Panc1 (cell line): ENCODE results near the gene SART3. TPM values are rescaled to one million over a fixed set of nuclear protein-coding genes. Genes with fewer than 3 reads are reported as not detected.
A peak's percentile ranks its signal among the peaks of the same experiment; 100 is the strongest.

Experiments
- ATAC-seq: fragments of 200-7000 bp; cut with Tn5 transposase; 2 replicates; pipeline ENCODE4 v1.9.1; 2020; ENCODE audit warnings: mild to moderate bottlenecking, moderate library complexity
- Bru-seq: library from RNA; stranded (reverse); fragments of 400-500 nt; gene quantifications from one replicate; lab custom pipeline; 2021; lab: Mats Ljungman, UMichigan
- BruChase-seq, 2 experiments: library from RNA; stranded (reverse); fragments of 400-500 nt; gene quantifications; one replicate each; lab custom pipeline; 2021; lab: Mats Ljungman, UMichigan
- BruUV-seq: library from RNA; stranded (reverse); fragments of 400-500 nt; replicated peaks from 2 replicates; lab custom pipeline; 2021; lab: Mats Ljungman, UMichigan
- CTCF ChIA-PET: fragments of 300-600 bp; sonication (Branson Sonifier 250); formaldehyde crosslinking; loops from one replicate; lab custom pipeline; 2022; ENCODE audit warnings: antibody characterized with exemption; lab: Charles Lee
- POLR2A ChIA-PET: fragments of 300-600 bp; sonication (Branson Sonifier 250); formaldehyde crosslinking; loops from one replicate; lab custom pipeline; 2022; ENCODE audit warnings: antibody characterized with exemption; lab: Charles Lee
- DNase-seq: peaks from one replicate; pipeline ENCODE4 v3.0.0-alpha.2; 2010; ENCODE audit warnings: low read depth, low spot score
- H3K27ac ChIP-seq: 2 replicates; pipeline ENCODE4 v1.5.1; 2011; ENCODE audit warnings: mild to moderate bottlenecking, low read length, inconsistent platforms
- H3K27me3 ChIP-seq: fragments of 200-500 bp; sonication (Bioruptor generic); 2 replicates; pipeline ENCODE4 v1.6.0; 2014; ENCODE audit warnings: low read length, inconsistent platforms; ENCODE audit not compliant: control insufficient read depth, insufficient read depth
- H3K36me3 ChIP-seq: fragments of 200-500 bp; sonication (Bioruptor generic); 2 replicates; pipeline ENCODE4 v1.5.1; 2014; ENCODE audit warnings: inconsistent platforms, mild to moderate bottlenecking, low read length, moderate library complexity; ENCODE audit not compliant: control insufficient read depth, insufficient read depth
- H3K4me1 ChIP-seq: 2 replicates; pipeline ENCODE4 v1.5.1; 2011; ENCODE audit warnings: inconsistent platforms, mild to moderate bottlenecking, low read length, moderate library complexity; ENCODE audit not compliant: control insufficient read depth, insufficient read depth
- H3K4me3 ChIP-seq, 2 experiments: 2 replicates each; pipeline ENCODE4 v1.5.1; 2011 to 2012; ENCODE audit warnings: low read depth in 2 of 2, low read length in 2 of 2, mild to moderate bottlenecking in 2 of 2, inconsistent platforms in 1 of 2, moderate library complexity in 1 of 2
- H3K9me3 ChIP-seq: fragments of 200-500 bp; sonication (Bioruptor generic); 2 replicates; pipeline ENCODE4 v1.5.1; 2014; ENCODE audit warnings: low read depth, mild to moderate bottlenecking, inconsistent platforms, low read length, moderate library complexity; ENCODE audit not compliant: control insufficient read depth, insufficient read depth
- CTCF ChIP-seq: fragments of 450-650 bp; IDR thresholded peaks from 2 replicates; pipeline ENCODE4 v1.5.1; 2017; ENCODE audit warnings: mild to moderate bottlenecking
- POLR2AphosphoS5 ChIP-seq: IDR thresholded peaks from 2 replicates; pipeline ENCODE4 v1.6.1; 2012; ENCODE audit warnings: mild to moderate bottlenecking, low read depth, low read length, moderate library complexity
- SIN3A ChIP-seq: IDR thresholded peaks from 2 replicates; pipeline ENCODE4 v1.6.1; 2012; ENCODE audit warnings: low read depth, mild to moderate bottlenecking, low read length, moderate library complexity, borderline replicate concordance; ENCODE audit not compliant: insufficient read depth
- TCF7L2 ChIP-seq: IDR thresholded peaks from 2 replicates; pipeline ENCODE4 v1.6.1; 2011; ENCODE audit warnings: mild to moderate bottlenecking, low read depth, low read length, inconsistent platforms
- in situ Hi-C: cut with HindIII; loops from 2 replicates; pipeline ENCODE4 v1.10.0; 2016; ENCODE audit warnings: low sequenced_read_pairs, low pct_unique_long_range_greater_than_20kb
- intact Hi-C: fragments of 100-400 bp; cut with micrococcal nuclease; formaldehyde crosslinking; loops from one replicate; pipeline ENCODE4 v1.10.0; 2022; ENCODE audit not compliant: unreplicated experiment
- long read RNA-seq: library from polyadenylated mRNA; unstranded; transcript quantifications from one replicate; pipeline ENCODE4 v2.0.0, GENCODE V29; 2021; ENCODE audit not compliant: unreplicated experiment
- polyA plus RNA-seq: library from polyadenylated mRNA; unstranded; fragments of >200 nt; gene quantifications from one replicate; pipeline ENCODE4 v1.2.1, GENCODE V29; 2012; ENCODE audit warnings: missing spikeins; ENCODE audit not compliant: insufficient read length
- total RNA-seq: library from RNA; stranded (reverse); gene quantifications from one replicate; pipeline ENCODE4 v1.2.1, GENCODE V29; 2021; ENCODE audit not compliant: unreplicated experiment
- TF ChIP-seq, protein P1 (sequence below), 2 experiments: IDR thresholded peaks; 2 replicates each; pipeline ENCODE4 v1.6.1; 2011 to 2012; ENCODE audit warnings: low read depth in 2 of 2, control low read depth in 1 of 2, low read length in 1 of 2, mild to moderate bottlenecking in 1 of 2, moderate library complexity in 1 of 2; ENCODE audit not compliant: insufficient read depth in 1 of 2

Gene SART3, protein sequence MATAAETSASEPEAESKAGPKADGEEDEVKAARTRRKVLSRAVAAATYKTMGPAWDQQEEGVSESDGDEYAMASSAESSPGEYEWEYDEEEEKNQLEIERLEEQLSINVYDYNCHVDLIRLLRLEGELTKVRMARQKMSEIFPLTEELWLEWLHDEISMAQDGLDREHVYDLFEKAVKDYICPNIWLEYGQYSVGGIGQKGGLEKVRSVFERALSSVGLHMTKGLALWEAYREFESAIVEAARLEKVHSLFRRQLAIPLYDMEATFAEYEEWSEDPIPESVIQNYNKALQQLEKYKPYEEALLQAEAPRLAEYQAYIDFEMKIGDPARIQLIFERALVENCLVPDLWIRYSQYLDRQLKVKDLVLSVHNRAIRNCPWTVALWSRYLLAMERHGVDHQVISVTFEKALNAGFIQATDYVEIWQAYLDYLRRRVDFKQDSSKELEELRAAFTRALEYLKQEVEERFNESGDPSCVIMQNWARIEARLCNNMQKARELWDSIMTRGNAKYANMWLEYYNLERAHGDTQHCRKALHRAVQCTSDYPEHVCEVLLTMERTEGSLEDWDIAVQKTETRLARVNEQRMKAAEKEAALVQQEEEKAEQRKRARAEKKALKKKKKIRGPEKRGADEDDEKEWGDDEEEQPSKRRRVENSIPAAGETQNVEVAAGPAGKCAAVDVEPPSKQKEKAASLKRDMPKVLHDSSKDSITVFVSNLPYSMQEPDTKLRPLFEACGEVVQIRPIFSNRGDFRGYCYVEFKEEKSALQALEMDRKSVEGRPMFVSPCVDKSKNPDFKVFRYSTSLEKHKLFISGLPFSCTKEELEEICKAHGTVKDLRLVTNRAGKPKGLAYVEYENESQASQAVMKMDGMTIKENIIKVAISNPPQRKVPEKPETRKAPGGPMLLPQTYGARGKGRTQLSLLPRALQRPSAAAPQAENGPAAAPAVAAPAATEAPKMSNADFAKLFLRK
- total RNA-seq (55.9 TPM), Bru-seq, nascent RNA (percentile 93 among the genes with signal in this experiment), BruChase-seq, experiment 1, labeled RNA remaining after a 2-hour chase (percentile 89 among the genes with signal in this experiment), BruChase-seq, experiment 2, labeled RNA remaining after a 6-hour chase (percentile 87 among the genes with signal in this experiment)
- polyA plus RNA-seq: 48.9 TPM
- long read RNA-seq, full-length matches to known transcripts: 50 of 114 reads
- long read RNA-seq, partial matches to known transcripts: 33 of 114 reads
- long read RNA-seq, other reads (novel, unspliced or antisense): 31 of 114 reads

GRCh38 chr12:108560752-108561719, at the start of gene SART3:
TSS of gene SART3 (minus strand) at chr12:108561173. CDS start at chr12:108561154, 19 bp downstream.
- BruUV-seq: no TSS peak
- no peak; the same call in 1 of the 2 replicates for TF ChIP-seq TCF7L2
- TF ChIP-seq SIN3A: peak; percentile 62; the same call in 1 of the 2 replicates
- peak; percentile 58 for TF ChIP-seq POLR2AphosphoS5
- Histone ChIP-seq H3K27me3 (no peaks in the 10 kb centered on the region), H3K4me3 (peak within 1 kb of the TSS; percentile 100), H3K27ac (peak within 1 kb of the TSS; percentile 99), H3K4me1 (peaks cover 37% of the 10 kb centered on the region), H3K36me3 (peaks cover 27% of the 10 kb centered on the region), H3K9me3 (no peaks in the 10 kb centered on the region)
- intact Hi-C loops (loop anchor here (5.0 kb wide), 1 partner anchor 531 kb away; the partner anchor contains the start of gene ALKBH2), in situ Hi-C loops (no loop called here)
- ChIA-PET POLR2A (interaction anchor here (0.6 to 0.7 kb wide), 3 partner anchors 15 to 266 kb away, joined by 3 to 7 read pairs (median 6); no protein-coding TSS in a partner anchor), CTCF (interaction anchor here (0.5 to 0.8 kb wide), 2 partner anchors 19 to 57 kb away, joined by 3 to 11 read pairs; no protein-coding TSS in a partner anchor)
- ATAC-seq: peak; percentile 71
- peak; percentile 83 for DNase-seq

DNA sequence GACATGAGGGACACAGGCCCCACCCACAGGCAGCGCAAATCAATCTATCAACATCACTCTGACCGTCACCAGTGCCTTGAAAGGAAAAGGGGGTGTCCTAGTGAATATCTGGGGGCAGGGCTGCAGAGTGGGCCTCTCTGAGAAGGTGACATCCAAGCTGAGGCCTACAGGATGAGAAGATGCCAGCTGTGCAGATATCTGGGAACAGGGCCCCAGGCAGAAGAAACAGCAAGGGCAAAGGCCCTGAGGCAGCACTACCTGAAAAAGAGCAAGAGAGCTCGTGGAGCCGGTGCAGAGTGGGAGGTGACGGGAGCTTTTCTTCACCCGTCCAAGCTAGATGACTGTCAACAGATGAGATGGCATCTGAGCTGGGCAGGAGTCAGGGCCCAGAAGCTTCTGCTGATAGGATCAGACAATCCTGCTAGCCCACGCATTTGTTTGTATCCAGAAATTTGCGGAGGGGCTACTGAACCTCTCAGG, 49.4 kb upstream of the SART3 start:
- TF ChIP-seq TCF7L2 (no peak), POLR2AphosphoS5 (no peak)
- in situ Hi-C loops (no loop called here), intact Hi-C loops (no loop called here)
- H3K9me3 ChIP-seq: no peaks in the 10 kb centered on the region
- H3K36me3 ChIP-seq: no peaks in the 10 kb centered on the region
- ATAC-seq (no peak), DNase-seq (no peak)
- H3K27ac ChIP-seq: no peak overlapping the region
- no TSS peak for BruUV-seq
- ChIA-PET CTCF (no interaction called here), POLR2A (no interaction called here)
- H3K4me1 ChIP-seq: peaks cover 17% of the 10 kb centered on the region
- H3K27me3 ChIP-seq: no peaks in the 10 kb centered on the region
- H3K4me3 ChIP-seq: no peak overlapping the region

DNA sequence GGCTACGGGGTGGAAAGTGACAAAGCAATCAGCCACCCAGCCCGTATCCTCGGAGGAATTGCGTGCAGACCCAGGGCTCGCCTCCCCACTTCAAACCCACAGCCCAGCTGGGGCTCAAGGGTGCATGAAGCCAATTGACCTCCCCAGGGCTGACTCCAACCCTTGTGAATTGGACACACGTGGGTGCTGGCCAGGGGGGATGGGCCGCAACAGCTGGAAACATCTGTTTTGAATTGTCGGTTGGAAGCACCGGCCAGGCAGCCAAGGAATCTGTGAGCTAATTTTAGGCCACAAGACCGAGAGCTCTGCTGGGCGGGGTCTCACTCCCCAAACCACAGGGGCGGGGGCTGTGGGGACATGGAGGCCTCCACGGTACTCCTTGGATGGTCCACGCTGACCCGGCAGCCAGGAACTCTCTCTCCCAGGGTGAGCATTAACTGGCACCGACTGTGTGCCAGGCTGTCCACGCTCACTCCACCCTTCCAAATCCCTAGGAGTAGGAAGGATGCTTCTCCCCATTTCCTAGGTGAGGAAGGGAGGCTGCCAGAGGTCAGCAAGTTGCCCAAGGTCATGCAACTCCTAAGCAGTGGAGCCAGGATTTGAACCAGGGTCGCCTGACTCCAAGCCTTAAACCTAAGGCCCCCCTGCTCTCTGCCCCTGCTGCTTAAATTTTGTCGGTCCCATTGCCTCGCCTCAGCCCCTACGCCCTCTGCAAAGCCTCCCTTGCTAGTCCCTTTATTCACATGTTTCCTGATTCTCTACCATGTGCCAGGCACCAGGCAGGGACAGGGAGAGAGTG, 48.8 kb upstream of the SART3 start:
- Histone ChIP-seq H3K4me1 (peaks cover 17% of the 10 kb centered on the region), H3K4me3 (no peak overlapping the region), H3K9me3 (no peaks in the 10 kb centered on the region), H3K27me3 (no peaks in the 10 kb centered on the region), H3K36me3 (no peaks in the 10 kb centered on the region), H3K27ac (no peak overlapping the region)
- in situ Hi-C loops (no loop called here), intact Hi-C loops (no loop called here)
- POLR2A ChIA-PET: no interaction called here
- no TSS peak for BruUV-seq
- no peak for TF ChIP-seq POLR2AphosphoS5
- TF ChIP-seq TCF7L2: no peak
- TF ChIP-seq, protein P1, sequence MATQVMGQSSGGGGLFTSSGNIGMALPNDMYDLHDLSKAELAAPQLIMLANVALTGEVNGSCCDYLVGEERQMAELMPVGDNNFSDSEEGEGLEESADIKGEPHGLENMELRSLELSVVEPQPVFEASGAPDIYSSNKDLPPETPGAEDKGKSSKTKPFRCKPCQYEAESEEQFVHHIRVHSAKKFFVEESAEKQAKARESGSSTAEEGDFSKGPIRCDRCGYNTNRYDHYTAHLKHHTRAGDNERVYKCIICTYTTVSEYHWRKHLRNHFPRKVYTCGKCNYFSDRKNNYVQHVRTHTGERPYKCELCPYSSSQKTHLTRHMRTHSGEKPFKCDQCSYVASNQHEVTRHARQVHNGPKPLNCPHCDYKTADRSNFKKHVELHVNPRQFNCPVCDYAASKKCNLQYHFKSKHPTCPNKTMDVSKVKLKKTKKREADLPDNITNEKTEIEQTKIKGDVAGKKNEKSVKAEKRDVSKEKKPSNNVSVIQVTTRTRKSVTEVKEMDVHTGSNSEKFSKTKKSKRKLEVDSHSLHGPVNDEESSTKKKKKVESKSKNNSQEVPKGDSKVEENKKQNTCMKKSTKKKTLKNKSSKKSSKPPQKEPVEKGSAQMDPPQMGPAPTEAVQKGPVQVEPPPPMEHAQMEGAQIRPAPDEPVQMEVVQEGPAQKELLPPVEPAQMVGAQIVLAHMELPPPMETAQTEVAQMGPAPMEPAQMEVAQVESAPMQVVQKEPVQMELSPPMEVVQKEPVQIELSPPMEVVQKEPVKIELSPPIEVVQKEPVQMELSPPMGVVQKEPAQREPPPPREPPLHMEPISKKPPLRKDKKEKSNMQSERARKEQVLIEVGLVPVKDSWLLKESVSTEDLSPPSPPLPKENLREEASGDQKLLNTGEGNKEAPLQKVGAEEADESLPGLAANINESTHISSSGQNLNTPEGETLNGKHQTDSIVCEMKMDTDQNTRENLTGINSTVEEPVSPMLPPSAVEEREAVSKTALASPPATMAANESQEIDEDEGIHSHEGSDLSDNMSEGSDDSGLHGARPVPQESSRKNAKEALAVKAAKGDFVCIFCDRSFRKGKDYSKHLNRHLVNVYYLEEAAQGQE (IDR thresholded peaks at IDR 0.05; ENCODE audit: insufficient read depth in 1 of 2, low read depth in 2 of 2, low read length in 1 of 2): no peak
- no peak for TF ChIP-seq SIN3A
- TF ChIP-seq CTCF: no peak
- DNase-seq (no peak), ATAC-seq (no peak)
- CTCF ChIA-PET: no interaction called here
